ENCODE results near the gene MTX2. TPM values are rescaled to one million over a fixed set of nuclear protein-coding genes. Genes with fewer than 3 reads are reported as not detected.

MTX2 gene
- total RNA-seq, 4 donors from 2014 or later: 17.6 to 33.1 (median 28.9) TPM

- Histone ChIP-seq H3K36me3 (no peaks in the 10 kb centered on the region), H3K4me1 (no peaks in the 10 kb centered on the region), H3K9me3 (no peaks in the 10 kb centered on the region), H3K4me3 (no peak overlapping the region), H3K27ac (no peak overlapping the region), H3K27me3 (no peaks in the 10 kb centered on the region)
- no peak for DNase-seq
- no peak for TF ChIP-seq POLR2A (IDR thresholded peaks at IDR 0.05)
- TF ChIP-seq, protein P1, sequence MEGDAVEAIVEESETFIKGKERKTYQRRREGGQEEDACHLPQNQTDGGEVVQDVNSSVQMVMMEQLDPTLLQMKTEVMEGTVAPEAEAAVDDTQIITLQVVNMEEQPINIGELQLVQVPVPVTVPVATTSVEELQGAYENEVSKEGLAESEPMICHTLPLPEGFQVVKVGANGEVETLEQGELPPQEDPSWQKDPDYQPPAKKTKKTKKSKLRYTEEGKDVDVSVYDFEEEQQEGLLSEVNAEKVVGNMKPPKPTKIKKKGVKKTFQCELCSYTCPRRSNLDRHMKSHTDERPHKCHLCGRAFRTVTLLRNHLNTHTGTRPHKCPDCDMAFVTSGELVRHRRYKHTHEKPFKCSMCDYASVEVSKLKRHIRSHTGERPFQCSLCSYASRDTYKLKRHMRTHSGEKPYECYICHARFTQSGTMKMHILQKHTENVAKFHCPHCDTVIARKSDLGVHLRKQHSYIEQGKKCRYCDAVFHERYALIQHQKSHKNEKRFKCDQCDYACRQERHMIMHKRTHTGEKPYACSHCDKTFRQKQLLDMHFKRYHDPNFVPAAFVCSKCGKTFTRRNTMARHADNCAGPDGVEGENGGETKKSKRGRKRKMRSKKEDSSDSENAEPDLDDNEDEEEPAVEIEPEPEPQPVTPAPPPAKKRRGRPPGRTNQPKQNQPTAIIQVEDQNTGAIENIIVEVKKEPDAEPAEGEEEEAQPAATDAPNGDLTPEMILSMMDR (IDR thresholded peaks at IDR 0.05): no peak
These were observed 30.2 kb upstream of the MTX2 start for GRCh38 chr2:176239031-176239430.

DNA sequence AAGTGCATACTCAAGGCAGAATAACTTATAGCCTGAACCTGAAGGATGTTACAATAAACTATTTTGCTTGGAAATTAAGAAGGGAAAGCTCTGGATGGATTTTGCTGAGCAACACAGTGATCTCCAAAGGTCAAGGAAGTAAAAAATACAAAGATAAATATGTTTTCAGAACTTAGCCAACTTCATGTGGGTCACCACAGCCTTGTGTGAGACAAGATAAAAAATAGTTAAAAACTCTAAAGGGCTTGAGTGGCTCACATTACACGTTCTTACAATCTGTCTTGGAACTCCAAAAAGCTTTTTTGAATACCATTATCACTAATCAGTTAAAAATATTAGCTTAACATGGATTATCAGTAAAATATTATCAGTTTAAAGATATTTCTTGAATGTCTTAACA is 28.9 kb upstream of the MTX2 start:
- DNase-seq: no peak
- H3K4me1 ChIP-seq: no peaks in the 10 kb centered on the region
- H3K36me3 ChIP-seq: no peaks in the 10 kb centered on the region
- TF ChIP-seq, protein P1 (IDR thresholded peaks at IDR 0.05): no peak
- no peak for TF ChIP-seq POLR2A (IDR thresholded peaks at IDR 0.05)
- no peak overlapping the region for H3K27ac ChIP-seq
- H3K4me3 ChIP-seq: no peak overlapping the region
- no peaks in the 10 kb centered on the region for H3K27me3 ChIP-seq
- no peaks in the 10 kb centered on the region for H3K9me3 ChIP-seq

DNA sequence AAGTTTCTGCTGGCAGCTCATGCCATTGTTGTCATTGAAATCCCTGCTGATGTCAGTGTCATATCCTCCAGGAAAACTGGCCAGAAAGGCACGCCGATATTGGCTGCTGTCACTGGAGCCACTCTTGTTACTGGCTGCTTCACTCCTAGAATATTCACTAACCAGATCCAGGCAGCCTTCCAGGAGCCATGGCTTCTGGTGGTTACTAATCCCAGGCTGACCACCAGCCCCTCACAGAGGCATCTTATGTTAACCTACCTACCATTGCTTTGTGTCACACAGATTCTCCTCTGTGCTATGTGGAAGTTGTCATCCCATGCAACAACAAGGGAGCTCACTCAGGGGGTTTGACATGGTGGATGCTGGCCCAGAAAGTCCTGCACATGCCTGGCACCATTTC is 27.0 kb upstream of the MTX2 start:
- no peak for TF ChIP-seq POLR2A (IDR thresholded peaks at IDR 0.05)
- TF ChIP-seq, protein P1 (IDR thresholded peaks at IDR 0.05): no peak
- H3K4me1 ChIP-seq: no peaks in the 10 kb centered on the region
- H3K36me3 ChIP-seq: no peaks in the 10 kb centered on the region
- H3K27ac ChIP-seq: no peak overlapping the region
- DNase-seq: no peak
- H3K4me3 ChIP-seq: no peak overlapping the region
- no peaks in the 10 kb centered on the region for H3K27me3 ChIP-seq
- H3K9me3 ChIP-seq: no peaks in the 10 kb centered on the region

GRCh38 chr2:176246331-176246730 is 22.9 kb upstream of the MTX2 start:
- Histone ChIP-seq H3K4me1 (no peaks in the 10 kb centered on the region), H3K9me3 (no peaks in the 10 kb centered on the region), H3K36me3 (no peaks in the 10 kb centered on the region), H3K27me3 (no peaks in the 10 kb centered on the region), H3K4me3 (no peak overlapping the region), H3K27ac (no peak overlapping the region)
- DNase-seq: no peak
- TF ChIP-seq, protein P1 (IDR thresholded peaks at IDR 0.05): no peak
- TF ChIP-seq POLR2A (IDR thresholded peaks at IDR 0.05): no peak

- no peaks in the 10 kb centered on the region for H3K4me1 ChIP-seq
- H3K36me3 ChIP-seq: no peaks in the 10 kb centered on the region
- H3K27ac ChIP-seq: no peak overlapping the region
- H3K27me3 ChIP-seq: no peaks in the 10 kb centered on the region
- no peaks in the 10 kb centered on the region for H3K9me3 ChIP-seq
- no peak for DNase-seq
- H3K4me3 ChIP-seq: no peak overlapping the region
- TF ChIP-seq, protein P1 (IDR thresholded peaks at IDR 0.05): no peak
- TF ChIP-seq POLR2A (IDR thresholded peaks at IDR 0.05): no peak
These were observed 21.4 kb upstream of the MTX2 start for GRCh38 chr2:176247859-176248258.

- H3K27me3 ChIP-seq: no peaks in the 10 kb centered on the region
- no peak overlapping the region for H3K27ac ChIP-seq
- DNase-seq: no peak
- no peaks in the 10 kb centered on the region for H3K4me1 ChIP-seq
- TF ChIP-seq POLR2A (IDR thresholded peaks at IDR 0.05): no peak
- TF ChIP-seq, protein P1 (IDR thresholded peaks at IDR 0.05): no peak
- H3K4me3 ChIP-seq: no peak overlapping the region
- H3K9me3 ChIP-seq: no peaks in the 10 kb centered on the region
- no peaks in the 10 kb centered on the region for H3K36me3 ChIP-seq
These were observed 17.3 kb upstream of the MTX2 start for GRCh38 chr2:176251928-176252327.
